ES-I3 (cell line): ENCODE results near the gene LRRC4C.
"Not testable (repeated sequence)": the region's sequence is repeated elsewhere in the genome, so short reads cannot be mapped to it uniquely, and the experiment has no call there.

Experiments used
- H3K36me3 ChIP-seq: 2 replicates; pipeline ENCODE4 v1.6.1; 2013; ENCODE audit warnings: mild to moderate bottlenecking, low read length, control low read depth, moderate library complexity; ENCODE audit not compliant: insufficient read depth
- H3K4me1 ChIP-seq: 2 replicates; pipeline ENCODE4 v1.6.1; 2013; ENCODE audit warnings: mild to moderate bottlenecking, control low read depth, low read length; ENCODE audit not compliant: insufficient read depth
- H3K9ac ChIP-seq: 2 replicates; pipeline ENCODE4 v1.6.1; 2013; ENCODE audit warnings: low read depth, mild to moderate bottlenecking, low read length, moderate library complexity
- H3K9me3 ChIP-seq: 2 replicates; pipeline ENCODE4 v1.6.1; 2013; ENCODE audit warnings: mild to moderate bottlenecking, low read length, moderate library complexity; ENCODE audit not compliant: control insufficient read depth, insufficient read depth

Gene LRRC4C

GRCh38 chr11:40183073-40184064, 1276.1 kb downstream of the LRRC4C start:
- no peaks in the 10 kb centered on the region for H3K36me3 ChIP-seq
- no peaks in the 10 kb centered on the region for H3K9me3 ChIP-seq
- H3K4me1 ChIP-seq: no peaks in the 10 kb centered on the region
- H3K9ac ChIP-seq: no peak overlapping the region

- Histone ChIP-seq H3K9me3 (no peaks in the 10 kb centered on the region), H3K9ac (no peak overlapping the region), H3K4me1 (no peaks in the 10 kb centered on the region)
These were observed 1279.9 kb downstream of the LRRC4C start for GRCh38 chr11:40179541-40179940.

GRCh38 chr11:40178470-40178869, 1281.0 kb downstream of the LRRC4C start:
- Histone ChIP-seq H3K9me3 (no peaks in the 10 kb centered on the region), H3K36me3 (no peaks in the 10 kb centered on the region), H3K4me1 (no peaks in the 10 kb centered on the region), H3K9ac (no peak overlapping the region)

More at GRCh38 chr11:40179541-40179940, 1279.9 kb downstream of the LRRC4C start:
- no peaks in the 10 kb centered on the region for H3K36me3 ChIP-seq

GRCh38 chr11:40175980-40176379, 1283.5 kb downstream of the LRRC4C start:
- Histone ChIP-seq H3K9me3 (no peaks in the 10 kb centered on the region), H3K9ac (no peak overlapping the region), H3K4me1 (no peaks in the 10 kb centered on the region), H3K36me3 (no peaks in the 10 kb centered on the region)

- no peaks in the 10 kb centered on the region for H3K9me3 ChIP-seq
- H3K9ac ChIP-seq: no peak overlapping the region
- H3K4me1 ChIP-seq: peaks cover 12% of the 10 kb centered on the region; the same call in 1 of the 2 replicates
- no peaks in the 10 kb centered on the region for H3K36me3 ChIP-seq
These were observed 1289.4 kb downstream of the LRRC4C start for GRCh38 chr11:40170078-40170477.

GRCh38 chr11:40168414-40168813, 1291.0 kb downstream of the LRRC4C start:
- Histone ChIP-seq H3K9me3 (no peaks in the 10 kb centered on the region), H3K4me1 (peaks cover 12% of the 10 kb centered on the region; the same call in 1 of the 2 replicates), H3K9ac (no peak overlapping the region), H3K36me3 (no peaks in the 10 kb centered on the region)

GRCh38 chr11:40167805-40168204, 1291.6 kb downstream of the LRRC4C start:
- H3K4me1 ChIP-seq: peaks cover 12% of the 10 kb centered on the region; the same call in 1 of the 2 replicates
- not testable (repeated sequence) for H3K9ac ChIP-seq

GRCh38 chr11:40166892-40167291, 1292.6 kb downstream of the LRRC4C start:
- no peaks in the 10 kb centered on the region for H3K36me3 ChIP-seq
- peaks cover 12% of the 10 kb centered on the region; the same call in 1 of the 2 replicates for H3K4me1 ChIP-seq
- H3K9ac ChIP-seq: no peak overlapping the region
- no peaks in the 10 kb centered on the region for H3K9me3 ChIP-seq

More at GRCh38 chr11:40167805-40168204, 1291.6 kb downstream of the LRRC4C start:
- not testable (repeated sequence) for H3K9me3 ChIP-seq, H3K36me3 ChIP-seq

- H3K9me3 ChIP-seq: no peaks in the 10 kb centered on the region
- H3K9ac ChIP-seq: no peak overlapping the region
- no peaks in the 10 kb centered on the region for H3K4me1 ChIP-seq
- H3K36me3 ChIP-seq: no peaks in the 10 kb centered on the region
These were observed 1296.3 kb downstream of the LRRC4C start for GRCh38 chr11:40162901-40163883.

- Histone ChIP-seq H3K36me3 (no peaks in the 10 kb centered on the region), H3K9me3 (no peaks in the 10 kb centered on the region), H3K4me1 (no peaks in the 10 kb centered on the region), H3K9ac (no peak overlapping the region)
These were observed 1297.5 kb downstream of the LRRC4C start for GRCh38 chr11:40161854-40162410.

GRCh38 chr11:40160418-40160817, 1299.0 kb downstream of the LRRC4C start:
- H3K4me1 ChIP-seq: no peaks in the 10 kb centered on the region
- H3K9ac ChIP-seq: no peak overlapping the region
- H3K9me3 ChIP-seq: no peaks in the 10 kb centered on the region
- no peaks in the 10 kb centered on the region for H3K36me3 ChIP-seq

GRCh38 chr11:40149721-40150120, 1309.7 kb downstream of the LRRC4C start:
- Histone ChIP-seq H3K9ac (no peak overlapping the region), H3K36me3 (no peaks in the 10 kb centered on the region), H3K4me1 (no peaks in the 10 kb centered on the region), H3K9me3 (no peaks in the 10 kb centered on the region)

- Histone ChIP-seq H3K9me3 (no peaks in the 10 kb centered on the region), H3K4me1 (no peaks in the 10 kb centered on the region), H3K9ac (no peak overlapping the region), H3K36me3 (no peaks in the 10 kb centered on the region)
These were observed 1318.9 kb downstream of the LRRC4C start for GRCh38 chr11:40140560-40140959.

GRCh38 chr11:40139536-40139935, 1319.9 kb downstream of the LRRC4C start:
- Histone ChIP-seq H3K36me3 (no peaks in the 10 kb centered on the region), H3K9ac (no peak overlapping the region), H3K9me3 (no peaks in the 10 kb centered on the region), H3K4me1 (no peaks in the 10 kb centered on the region)
